LNCaP clone FGC (cell line): ENCODE measurements around the gene MAPT.

Source experiments
- DNase-seq: peaks from one replicate; pipeline ENCODE4 v3.0.0-alpha.2; 2011; ENCODE audit warnings: low read depth
- H3K4me3 ChIP-seq: 2 replicates; pipeline ENCODE4 v1.5.1; 2011; ENCODE audit warnings: mild to moderate bottlenecking, low read depth, low read length, control low read depth
- CTCF ChIP-seq: IDR thresholded peaks from 2 replicates; pipeline ENCODE4 v1.5.1; 2012; ENCODE audit warnings: mild to moderate bottlenecking; ENCODE audit not compliant: control insufficient read depth, insufficient read depth; ENCODE audit errors: extremely low read depth

MAPT gene

GRCh38 chr17:45906237-45906636 is 11.9 kb downstream of the MAPT start:
- no peak overlapping the region for H3K4me3 ChIP-seq
- DNase-seq = no peak

GRCh38 chr17:45906927-45907622 is 12.7 kb downstream of the MAPT start:
- no peak for DNase-seq
- TF ChIP-seq CTCF = no peak

More at GRCh38 chr17:45906237-45906636, 11.9 kb downstream of the MAPT start:
- TF ChIP-seq CTCF = no peak

GRCh38 chr17:45907750-45908395 is 13.5 kb downstream of the MAPT start:
- no peak for DNase-seq
- H3K4me3 ChIP-seq = no peak overlapping the region
- TF ChIP-seq CTCF = no peak

More at GRCh38 chr17:45906927-45907622, 12.7 kb downstream of the MAPT start:
- H3K4me3 ChIP-seq = no peak overlapping the region

GRCh38 chr17:45908460-45908859 is 14.1 kb downstream of the MAPT start:
- H3K4me3 ChIP-seq = no peak overlapping the region
- no peak for DNase-seq
- no peak for TF ChIP-seq CTCF

- DNase-seq = no peak
- TF ChIP-seq CTCF = no peak
- H3K4me3 ChIP-seq = no peak overlapping the region
Observed at GRCh38 chr17:45908935-45909334, 14.6 kb downstream of the MAPT start.

GRCh38 chr17:45910667-45911066 is 16.3 kb downstream of the MAPT start:
- TF ChIP-seq CTCF = no peak
- no peak for DNase-seq
- H3K4me3 ChIP-seq = no peak overlapping the region
